Measurements from ENCODE around the gene OR6B1. TPM values are rescaled to one million over a fixed set of nuclear protein-coding genes. Genes with fewer than 3 reads are reported as not detected.

OR6B1 gene
- total RNA-seq, 1 experiment from 2014 or later = not detected

DNA sequence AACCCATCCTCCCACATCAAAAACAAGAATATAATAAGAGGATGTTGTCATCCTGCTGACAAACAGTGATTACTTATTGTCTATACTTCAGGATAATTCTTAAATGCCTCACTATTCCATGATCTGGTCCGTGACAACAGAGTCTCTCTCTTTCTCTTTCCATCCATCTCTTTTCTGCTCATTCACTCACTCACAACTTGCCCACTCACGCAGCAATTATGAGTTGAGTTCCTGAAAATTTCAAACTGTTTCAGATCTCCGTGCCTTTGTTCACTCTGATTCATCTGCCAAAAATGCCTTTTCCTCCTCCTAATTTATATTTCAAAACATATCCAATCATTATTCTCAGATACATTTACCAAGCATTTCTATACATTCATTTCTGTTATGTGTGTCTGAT is 1.4 kb downstream of the OR6B1 start:
- H3K27ac Mint-ChIP-seq = no peak overlapping the region
- H3K36me3 Mint-ChIP-seq = no peaks in the 10 kb centered on the region
- peaks cover 10% of the 10 kb centered on the region for H3K9me3 Mint-ChIP-seq
- POLR2A ChIA-PET = no interaction called here
- DNase-seq (ENCODE audit: low spot score) = no peak
- H3K4me3 Mint-ChIP-seq = no peak overlapping the region
- CTCF ChIA-PET = no interaction called here
- no peak for TF ChIP-seq MXD4 (CRISPR knock-in tag; IDR thresholded peaks at IDR 0.05; ENCODE audit: borderline replicate concordance)
- TF ChIP-seq, protein P1, sequence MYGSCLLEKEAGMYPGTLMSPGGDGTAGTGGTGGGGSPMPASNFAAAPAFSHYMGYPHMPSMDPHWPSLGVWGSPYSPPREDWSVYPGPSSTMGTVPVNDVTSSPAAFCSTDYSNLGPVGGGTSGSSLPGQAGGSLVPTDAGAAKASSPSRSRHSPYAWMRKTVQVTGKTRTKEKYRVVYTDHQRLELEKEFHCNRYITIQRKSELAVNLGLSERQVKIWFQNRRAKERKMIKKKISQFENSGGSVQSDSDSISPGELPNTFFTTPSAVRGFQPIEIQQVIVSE (CRISPR knock-in tag; IDR thresholded peaks at IDR 0.05; ENCODE audit: borderline replicate concordance) = no peak
- TF ChIP-seq, protein P2, sequence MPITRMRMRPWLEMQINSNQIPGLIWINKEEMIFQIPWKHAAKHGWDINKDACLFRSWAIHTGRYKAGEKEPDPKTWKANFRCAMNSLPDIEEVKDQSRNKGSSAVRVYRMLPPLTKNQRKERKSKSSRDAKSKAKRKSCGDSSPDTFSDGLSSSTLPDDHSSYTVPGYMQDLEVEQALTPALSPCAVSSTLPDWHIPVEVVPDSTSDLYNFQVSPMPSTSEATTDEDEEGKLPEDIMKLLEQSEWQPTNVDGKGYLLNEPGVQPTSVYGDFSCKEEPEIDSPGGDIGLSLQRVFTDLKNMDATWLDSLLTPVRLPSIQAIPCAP (CRISPR knock-in tag; IDR thresholded peaks at IDR 0.05) = no peak
- TF ChIP-seq EMX1 (CRISPR knock-in tag; IDR thresholded peaks at IDR 0.05) = no peak
- TF ChIP-seq JUN (CRISPR knock-in tag; IDR thresholded peaks at IDR 0.05) = no peak
- TF ChIP-seq NFE2L1 (CRISPR knock-in tag; IDR thresholded peaks at IDR 0.05) = no peak
- TF ChIP-seq NR2C2 (CRISPR knock-in tag; IDR thresholded peaks at IDR 0.05) = no peak
- TF ChIP-seq JAZF1 (CRISPR knock-in tag; IDR thresholded peaks at IDR 0.05) = no peak
- TF ChIP-seq AFF4 (CRISPR knock-in tag; IDR thresholded peaks at IDR 0.05; ENCODE audit: borderline replicate concordance) = no peak
- no peak for TF ChIP-seq ZMAT4 (CRISPR knock-in tag; IDR thresholded peaks at IDR 0.05)
- TF ChIP-seq ZNF263 (CRISPR knock-in tag; IDR thresholded peaks at IDR 0.05; ENCODE audit: low read depth) = no peak
- TF ChIP-seq ELF4 (CRISPR knock-in tag; IDR thresholded peaks at IDR 0.05; ENCODE audit: low read depth) = no peak
- TF ChIP-seq TEAD4 (CRISPR knock-in tag; IDR thresholded peaks at IDR 0.05) = no peak
- TF ChIP-seq GRHL2 (CRISPR knock-in tag; IDR thresholded peaks at IDR 0.05; ENCODE audit: insufficient replicate concordance, severe bottlenecking) = no peak
- no peak for TF ChIP-seq RORB (CRISPR knock-in tag; IDR thresholded peaks at IDR 0.05)
- TF ChIP-seq, protein P3, sequence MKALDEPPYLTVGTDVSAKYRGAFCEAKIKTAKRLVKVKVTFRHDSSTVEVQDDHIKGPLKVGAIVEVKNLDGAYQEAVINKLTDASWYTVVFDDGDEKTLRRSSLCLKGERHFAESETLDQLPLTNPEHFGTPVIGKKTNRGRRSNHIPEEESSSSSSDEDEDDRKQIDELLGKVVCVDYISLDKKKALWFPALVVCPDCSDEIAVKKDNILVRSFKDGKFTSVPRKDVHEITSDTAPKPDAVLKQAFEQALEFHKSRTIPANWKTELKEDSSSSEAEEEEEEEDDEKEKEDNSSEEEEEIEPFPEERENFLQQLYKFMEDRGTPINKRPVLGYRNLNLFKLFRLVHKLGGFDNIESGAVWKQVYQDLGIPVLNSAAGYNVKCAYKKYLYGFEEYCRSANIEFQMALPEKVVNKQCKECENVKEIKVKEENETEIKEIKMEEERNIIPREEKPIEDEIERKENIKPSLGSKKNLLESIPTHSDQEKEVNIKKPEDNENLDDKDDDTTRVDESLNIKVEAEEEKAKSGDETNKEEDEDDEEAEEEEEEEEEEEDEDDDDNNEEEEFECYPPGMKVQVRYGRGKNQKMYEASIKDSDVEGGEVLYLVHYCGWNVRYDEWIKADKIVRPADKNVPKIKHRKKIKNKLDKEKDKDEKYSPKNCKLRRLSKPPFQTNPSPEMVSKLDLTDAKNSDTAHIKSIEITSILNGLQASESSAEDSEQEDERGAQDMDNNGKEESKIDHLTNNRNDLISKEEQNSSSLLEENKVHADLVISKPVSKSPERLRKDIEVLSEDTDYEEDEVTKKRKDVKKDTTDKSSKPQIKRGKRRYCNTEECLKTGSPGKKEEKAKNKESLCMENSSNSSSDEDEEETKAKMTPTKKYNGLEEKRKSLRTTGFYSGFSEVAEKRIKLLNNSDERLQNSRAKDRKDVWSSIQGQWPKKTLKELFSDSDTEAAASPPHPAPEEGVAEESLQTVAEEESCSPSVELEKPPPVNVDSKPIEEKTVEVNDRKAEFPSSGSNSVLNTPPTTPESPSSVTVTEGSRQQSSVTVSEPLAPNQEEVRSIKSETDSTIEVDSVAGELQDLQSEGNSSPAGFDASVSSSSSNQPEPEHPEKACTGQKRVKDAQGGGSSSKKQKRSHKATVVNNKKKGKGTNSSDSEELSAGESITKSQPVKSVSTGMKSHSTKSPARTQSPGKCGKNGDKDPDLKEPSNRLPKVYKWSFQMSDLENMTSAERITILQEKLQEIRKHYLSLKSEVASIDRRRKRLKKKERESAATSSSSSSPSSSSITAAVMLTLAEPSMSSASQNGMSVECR (CRISPR knock-in tag; IDR thresholded peaks at IDR 0.05; ENCODE audit: borderline replicate concordance) = no peak
- TF ChIP-seq ZBTB43 (CRISPR knock-in tag; IDR thresholded peaks at IDR 0.05) = no peak
- TF ChIP-seq ATF2 (CRISPR knock-in tag; IDR thresholded peaks at IDR 0.05; ENCODE audit: borderline replicate concordance, low read depth) = no peak
- TF ChIP-seq ZBTB21 (CRISPR knock-in tag; IDR thresholded peaks at IDR 0.05; ENCODE audit: borderline replicate concordance) = no peak
- no peak for TF ChIP-seq ZNF512 (CRISPR knock-in tag; IDR thresholded peaks at IDR 0.05; ENCODE audit: borderline replicate concordance)
- no peaks in the 10 kb centered on the region for H3K27me3 Mint-ChIP-seq (ENCODE audit: low read depth)
- no peaks in the 10 kb centered on the region for H3K4me1 Mint-ChIP-seq
- no peak for ATAC-seq

All from WTC11 (cell line).